HL-60/S4 (cell line): ENCODE measurements around the gene ARHGDIG.

ENCODE experiments used
- in situ Hi-C: fragments of 300-500 bp; cut with MboI; formaldehyde crosslinking; loops from 2 replicates; pipeline ENCODE4 v1.14.3; 2022; ENCODE audit warnings: low sequenced_read_pairs

Gene ARHGDIG

GRCh38 chr16:279531-279930, 860 bp upstream of the ARHGDIG start:
- in situ Hi-C loops = no loop called here

- in situ Hi-C loops = no loop called here
Measured at GRCh38 chr16:280005-280460, 358 bp upstream of the ARHGDIG start.

GRCh38 chr16:280991-281659, 734 bp downstream of the ARHGDIG start:
- in situ Hi-C loops = no loop called here

- in situ Hi-C loops = no loop called here
Measured at GRCh38 chr16:281660-282255, 1.4 kb downstream of the ARHGDIG start.

GRCh38 chr16:282491-282890, 2.1 kb downstream of the ARHGDIG start:
- in situ Hi-C loops = no loop called here

- in situ Hi-C loops = no loop called here
Measured at GRCh38 chr16:283033-283805, 2.8 kb downstream of the ARHGDIG start, which contains the start of gene PDIA2. PDIA2 (plus strand) TSS chr16:283164; CDS start chr16:283170, 6 bp downstream.

GRCh38 chr16:284204-285120, 4.1 kb downstream of the ARHGDIG start:
- in situ Hi-C loops = no loop called here

- in situ Hi-C loops = no loop called here
Measured at GRCh38 chr16:285146-286055, 5.0 kb downstream of the ARHGDIG start.

GRCh38 chr16:286491-287297, 6.3 kb downstream of the ARHGDIG start:
- in situ Hi-C loops = no loop called here

- in situ Hi-C loops = no loop called here
Measured at GRCh38 chr16:287298-287811, 7.0 kb downstream of the ARHGDIG start.

GRCh38 chr16:287981-288920, 7.9 kb downstream of the ARHGDIG start:
- in situ Hi-C loops = no loop called here

GRCh38 chr16:289395-289997, 9.1 kb downstream of the ARHGDIG start:
- in situ Hi-C loops = no loop called here

GRCh38 chr16:290015-290680, 9.8 kb downstream of the ARHGDIG start:
- in situ Hi-C loops = no loop called here

- in situ Hi-C loops = no loop called here
Measured at GRCh38 chr16:290681-291405, 10.5 kb downstream of the ARHGDIG start.

- in situ Hi-C loops = no loop called here
Measured at GRCh38 chr16:291539-291938, 11.1 kb downstream of the ARHGDIG start.
